ENCODE results near the gene LAPTM5. TPM values are rescaled to one million over a fixed set of nuclear protein-coding genes. Genes with fewer than 3 reads are reported as not detected.

LAPTM5 gene
- total RNA-seq, 1 experiment from 2014 or later, result 0.15 TPM

DNA sequence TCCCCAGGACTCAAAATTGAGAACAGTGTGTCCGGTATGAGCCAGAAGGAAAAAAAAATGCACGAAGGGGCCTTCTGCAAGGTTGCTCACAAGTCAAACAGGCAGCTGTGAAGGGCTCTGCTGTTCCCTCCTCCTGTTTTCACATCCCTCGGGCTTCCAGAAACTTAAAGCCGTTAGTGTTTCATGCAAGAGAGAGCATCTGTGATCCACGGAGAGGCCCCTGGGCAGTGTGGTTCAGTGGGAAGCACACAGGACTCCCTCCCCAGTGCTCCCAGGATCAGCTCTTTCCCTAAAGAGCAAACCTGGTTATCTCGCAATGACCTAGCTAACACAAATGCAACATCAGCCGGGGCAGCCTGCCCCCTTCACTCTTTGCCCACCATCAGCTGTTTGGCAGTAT is 31.3 kb downstream of the LAPTM5 start:
- no peak overlapping the region for H2AK5ac ChIP-seq (ENCODE audit: insufficient read length, low read length)
- no peak overlapping the region for H3K27ac Mint-ChIP-seq
- no peaks in the 10 kb centered on the region for H3K79me2 ChIP-seq (ENCODE audit: insufficient read depth, low read length)
- no peaks in the 10 kb centered on the region for H3K79me1 ChIP-seq (ENCODE audit: insufficient read depth, low read depth, low read length, poor library complexity, severe bottlenecking)
- no peak overlapping the region for H2BK15ac ChIP-seq (ENCODE audit: low read depth, low read length)
- no CpG with 5 or more reads among the region's 7 CpGs for WGBS (ENCODE audit: extremely low coverage, insufficient read length, low lambda C conversion rate)
- H3K14ac ChIP-seq (ENCODE audit: insufficient read depth, low read length), result no peak overlapping the region
- no peak overlapping the region for H2BK5ac ChIP-seq (ENCODE audit: insufficient read length, low read length)
- H3K27me3 Mint-ChIP-seq (ENCODE audit: low read depth), result no peaks in the 10 kb centered on the region; the same call in none of the 2 replicates
- no peaks in the 10 kb centered on the region for H3K27me3 ChIP-seq (ENCODE audit: insufficient read depth, low read length)
- TF ChIP-seq, protein P1, sequence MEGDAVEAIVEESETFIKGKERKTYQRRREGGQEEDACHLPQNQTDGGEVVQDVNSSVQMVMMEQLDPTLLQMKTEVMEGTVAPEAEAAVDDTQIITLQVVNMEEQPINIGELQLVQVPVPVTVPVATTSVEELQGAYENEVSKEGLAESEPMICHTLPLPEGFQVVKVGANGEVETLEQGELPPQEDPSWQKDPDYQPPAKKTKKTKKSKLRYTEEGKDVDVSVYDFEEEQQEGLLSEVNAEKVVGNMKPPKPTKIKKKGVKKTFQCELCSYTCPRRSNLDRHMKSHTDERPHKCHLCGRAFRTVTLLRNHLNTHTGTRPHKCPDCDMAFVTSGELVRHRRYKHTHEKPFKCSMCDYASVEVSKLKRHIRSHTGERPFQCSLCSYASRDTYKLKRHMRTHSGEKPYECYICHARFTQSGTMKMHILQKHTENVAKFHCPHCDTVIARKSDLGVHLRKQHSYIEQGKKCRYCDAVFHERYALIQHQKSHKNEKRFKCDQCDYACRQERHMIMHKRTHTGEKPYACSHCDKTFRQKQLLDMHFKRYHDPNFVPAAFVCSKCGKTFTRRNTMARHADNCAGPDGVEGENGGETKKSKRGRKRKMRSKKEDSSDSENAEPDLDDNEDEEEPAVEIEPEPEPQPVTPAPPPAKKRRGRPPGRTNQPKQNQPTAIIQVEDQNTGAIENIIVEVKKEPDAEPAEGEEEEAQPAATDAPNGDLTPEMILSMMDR (conservative IDR thresholded peaks at IDR 0.05), result no peak
- peaks cover 6% of the 10 kb centered on the region; the same call in 1 of the 2 replicates for H3K4me1 ChIP-seq (ENCODE audit: insufficient read depth, low read length)
- H3K4ac ChIP-seq (ENCODE audit: low read depth, low read length), result no peak overlapping the region
- no peak overlapping the region for H4K8ac ChIP-seq (replicated peaks; ENCODE audit: insufficient read length, low read depth, low read length)
- H3K27ac ChIP-seq (ENCODE audit: insufficient read length, low read depth, low read length), result no peak overlapping the region
- no peak overlapping the region for H4K91ac ChIP-seq (ENCODE audit: insufficient read length, low read depth, low read length)
- no peak overlapping the region for H3K4me3 Mint-ChIP-seq
- H2BK20ac ChIP-seq (ENCODE audit: low read depth, low read length, poor library complexity, severe bottlenecking), result no peak overlapping the region
- H3K36me3 Mint-ChIP-seq (ENCODE audit: insufficient read depth in 1 of 3, low read depth in 3 of 3), result no peaks in the 10 kb centered on the region
- no peak overlapping the region for H3K56ac ChIP-seq (ENCODE audit: insufficient read length, low read depth, low read length)
- no peak overlapping the region for H3K9ac ChIP-seq (ENCODE audit: extremely low read depth, insufficient read length, low read length)
- DNase-seq, result no peak
- no peak overlapping the region for H2BK12ac ChIP-seq (ENCODE audit: insufficient read length, low read depth, low read length)
- H3K23me2 ChIP-seq (ENCODE audit: insufficient read length, low read depth, low read length, poor library complexity, severe bottlenecking), result no peaks in the 10 kb centered on the region
- no peaks in the 10 kb centered on the region for H3K9me3 ChIP-seq (ENCODE audit: control insufficient read depth, low read depth, low read length)
- no peak overlapping the region for H3K18ac ChIP-seq (ENCODE audit: insufficient read length, low read depth, low read length)
- no peak overlapping the region for H3K4me2 ChIP-seq (ENCODE audit: insufficient read depth, insufficient read length, low read length)
- no peaks in the 10 kb centered on the region for H3K9me3 Mint-ChIP-seq
- H3K23ac ChIP-seq (ENCODE audit: insufficient read length, low read depth, low read length), result no peak overlapping the region
- H2BK120ac ChIP-seq (ENCODE audit: low read depth, low read length, poor library complexity, severe bottlenecking), result no peak overlapping the region
- no peak overlapping the region for H2AFZ ChIP-seq (ENCODE audit: low read length)
- peaks cover 16 to 39% of the 10 kb centered on the region in 2 experiments for H3K4me1 Mint-ChIP-seq
- no peaks in the 10 kb centered on the region for H4K20me1 ChIP-seq (ENCODE audit: control insufficient read depth, insufficient read depth, insufficient read length)
- no peak overlapping the region for H3T11ph ChIP-seq (ENCODE audit: low read length)
- no peak overlapping the region for H4K5ac ChIP-seq (ENCODE audit: insufficient read length, low read depth, low read length)
